B cell (primary cell): Measurements from ENCODE around the gene CHIC2. TPM values are rescaled to one million over a fixed set of nuclear protein-coding genes. Genes with fewer than 3 reads are reported as not detected.

Source experiments
- ATAC-seq: fragments of 200-7000 bp; cut with Tn5 transposase; one replicate; pipeline ENCODE4 v1.10.0; 2021; ENCODE audit warnings: low read depth, mild to moderate bottlenecking, moderate number of reproducible peaks, moderate library complexity
- CTCF ChIA-PET: fragments of 350-600 bp; sonication (Branson Sonifier 250); formaldehyde crosslinking; loops from one replicate; lab custom pipeline; 2021; ENCODE audit warnings: antibody characterized with exemption, inconsistent platforms; lab: Charles Lee
- POLR2A ChIA-PET: fragments of 350-600 bp; sonication (Branson Sonifier 250); formaldehyde crosslinking; loops from one replicate; lab custom pipeline; 2021; ENCODE audit warnings: antibody characterized with exemption; lab: Charles Lee
- DNase-seq: peaks from one replicate; pipeline ENCODE4 v3.0.0; 2013
- H2AFZ ChIP-seq: 2 replicates; pipeline ENCODE4 v1.6.1; 2012; ENCODE audit warnings: mild to moderate bottlenecking, low read depth, low read length; ENCODE audit not compliant: insufficient read depth, poor library complexity, severe bottlenecking
- H3K27ac ChIP-seq, 2 donors: 1 replicate in 1 of 2; 2 replicates in 1 of 2; pipeline ENCODE4 v1.5.1; 2012 to 2013; ENCODE audit warnings: low read length in 2 of 2, mild to moderate bottlenecking in 2 of 2, moderate library complexity in 1 of 2
- H3K27me3 ChIP-seq, 4 experiments: fragments of 200-600 bp in 1 of 4; sonication (generic) in 1 of 4; replicated peaks in 1 of 4; 1 replicate in 2 of 4; 2 replicates in 2 of 4; pipeline versions ENCODE4 v1.6.1 to v1.7.0; 2013 to 2016; ENCODE audit warnings: low read length in 3 of 4, mild to moderate bottlenecking in 2 of 4, mixed read lengths in 1 of 4, moderate library complexity in 1 of 4; ENCODE audit not compliant: insufficient read depth in 4 of 4, control insufficient read depth in 3 of 4; ENCODE audit errors: control extremely low read depth in 1 of 4
- H3K36me3 ChIP-seq, 2 experiments: replicated peaks in 1 of 2; 1 replicate in 1 of 2; 2 replicates in 1 of 2; pipeline versions ENCODE4 v1.6.1 to v1.7.1; 2013; ENCODE audit warnings: low read length in 1 of 2; ENCODE audit not compliant: insufficient read depth in 2 of 2, control insufficient read depth in 1 of 2; ENCODE audit errors: control extremely low read depth in 1 of 2, extremely low read depth in 1 of 2
- H3K4me1 ChIP-seq, 2 donors: fragments of 200-600 bp in 1 of 2; sonication (generic) in 1 of 2; 1 replicate in 1 of 2; 2 replicates in 1 of 2; pipeline versions ENCODE4 v1.5.1 to v1.6.1; 2013 to 2017; ENCODE audit warnings: low read length in 2 of 2; ENCODE audit not compliant: control insufficient read depth in 2 of 2, insufficient read depth in 2 of 2
- H3K4me2 ChIP-seq: replicated peaks from 2 replicates; pipeline ENCODE3; 2012; ENCODE audit warnings: mild to moderate bottlenecking, low read depth, low read length; ENCODE audit not compliant: poor library complexity, severe bottlenecking
- H3K4me3 ChIP-seq, 5 experiments: fragments of 200-600 bp in 1 of 5; sonication (generic) in 1 of 5; 1 replicate in 3 of 5; 2 replicates in 2 of 5; pipeline versions ENCODE4 v1.5.1 to v1.7.0; 2011 to 2016; ENCODE audit warnings: low read length in 4 of 5, mild to moderate bottlenecking in 4 of 5, low read depth in 2 of 5, control low read depth in 1 of 5, moderate library complexity in 1 of 5; ENCODE audit not compliant: insufficient read depth in 1 of 5; ENCODE audit errors: control extremely low read depth in 1 of 5, extremely low read depth in 1 of 5
- H3K79me2 ChIP-seq: fragments of 200-600 bp; sonication (generic); one replicate; pipeline ENCODE4 v1.6.0; 2016; ENCODE audit warnings: low read length; ENCODE audit not compliant: control insufficient read depth, insufficient read depth
- H3K9ac ChIP-seq: fragments of 200-600 bp; sonication (generic); 2 replicates; pipeline ENCODE4 v1.6.1; 2017; ENCODE audit warnings: mild to moderate bottlenecking, low read length, moderate library complexity
- H3K9me3 ChIP-seq, 3 donors: one replicate each; pipeline versions ENCODE4 v1.6.1 to v1.7.1; 2013; ENCODE audit warnings: low read length in 2 of 3; ENCODE audit not compliant: control insufficient read depth in 2 of 3, insufficient read depth in 1 of 3; ENCODE audit errors: control extremely low read depth in 1 of 3
- H4K20me1 ChIP-seq: 2 replicates; pipeline ENCODE4 v1.6.0; 2012; ENCODE audit warnings: mild to moderate bottlenecking, low read length; ENCODE audit not compliant: insufficient read depth, control insufficient read depth, poor library complexity, severe bottlenecking
- H3K27ac Mint-ChIP-seq: one replicate; pipeline ENCODE4 v1.8.0; 2021; ENCODE audit warnings: mixed read lengths
- H3K27me3 Mint-ChIP-seq: one replicate; pipeline ENCODE4 v1.8.0; 2021; ENCODE audit warnings: mixed read lengths
- H3K4me1 Mint-ChIP-seq: one replicate; pipeline ENCODE4 v1.8.0; 2021; ENCODE audit warnings: mixed read lengths
- H3K4me3 Mint-ChIP-seq: one replicate; pipeline ENCODE4 v1.8.0; 2021; ENCODE audit warnings: mixed read lengths
- H3K9me3 Mint-ChIP-seq: one replicate; pipeline ENCODE4 v1.8.0; 2022; ENCODE audit warnings: mixed read lengths; ENCODE audit not compliant: insufficient read depth
- CTCF ChIP-seq: fragments of 200-600 bp; IDR thresholded peaks from one replicate; pipeline ENCODE4 v1.8.0; 2022; ENCODE audit warnings: antibody characterized with exemption, mild to moderate bottlenecking
- EZH2 ChIP-seq: IDR thresholded peaks from 2 replicates; pipeline ENCODE4 v1.6.1; 2012; ENCODE audit warnings: borderline replicate concordance, low read depth, mild to moderate bottlenecking, moderate library complexity, low read length; ENCODE audit not compliant: insufficient read depth, poor library complexity, severe bottlenecking
- WGBS: methylation state at CpG from one replicate; pipeline ENCODE4 v1.1.5; 2013; ENCODE audit warnings: missing lambda C conversion rate; ENCODE audit not compliant: insufficient coverage; 5-methylcytosine and 5-hydroxymethylcytosine counted together
- intact Hi-C: fragments of 100-400 bp; cut with micrococcal nuclease; formaldehyde crosslinking; loops from one replicate; pipeline ENCODE4 v1.10.0; 2022
- polyA plus RNA-seq: library from polyadenylated mRNA; depleted of rRNA; stranded (reverse); fragments of >200 nt; gene quantifications from 2 replicates; pipeline ENCODE4 v1.2.3, GENCODE V29; 2012
- total RNA-seq, 2 donors: library from RNA; stranded (reverse); fragments of 120-200 nt in 1 of 2; gene quantifications; 1 replicate in 1 of 2; 2 replicates in 1 of 2; pipeline versions ENCODE4 v1.2.3 to v1.2.4, GENCODE V29; 2013 to 2022

CHIC2 gene
- total and polyA plus RNA-seq, 2 donors (not counting 1 experiment from before 2014, with no cell fraction given) = 20.2 to 37.7 TPM

GRCh38 chr4:53992785-53993184, 71.6 kb downstream of the CHIC2 start:
- no peaks in the 10 kb centered on the region for H3K9me3 Mint-ChIP-seq
- no peak overlapping the region for H3K4me3 Mint-ChIP-seq
- no peak for ATAC-seq
- TF ChIP-seq EZH2 = no peak
- no peak for DNase-seq
- H3K27me3 Mint-ChIP-seq = no peaks in the 10 kb centered on the region
- H2AFZ ChIP-seq = no peak overlapping the region
- H3K27ac Mint-ChIP-seq = no peak overlapping the region
- intact Hi-C loops = no loop called here
- H3K9me3 ChIP-seq = no peaks in the 10 kb centered on the region
- H3K4me2 ChIP-seq = no peak overlapping the region
- no peaks in the 10 kb centered on the region for H3K79me2 ChIP-seq
- H3K4me3 ChIP-seq = no peak overlapping the region
- H3K4me1 Mint-ChIP-seq = peaks cover 18% of the 10 kb centered on the region
- no peaks in the 10 kb centered on the region for H4K20me1 ChIP-seq
- POLR2A ChIA-PET = no interaction called here
- H3K36me3 ChIP-seq = no peaks in the 10 kb centered on the region
- CTCF ChIA-PET = interaction anchor here (0.6 kb wide), 1 partner anchor 19 kb away, joined by 3 read pairs; no protein-coding TSS in a partner anchor
- no peak overlapping the region for H3K9ac ChIP-seq
- no peaks in the 10 kb centered on the region for H3K27me3 ChIP-seq
- 96% methylated on average over 3 of the region's 3 CpGs for WGBS
- H3K4me1 ChIP-seq = no peaks in the 10 kb centered on the region
- H3K27ac ChIP-seq = no peak overlapping the region

GRCh38 chr4:53991821-53992220, 72.6 kb downstream of the CHIC2 start:
- CTCF ChIA-PET = no interaction called here
- no peaks in the 10 kb centered on the region for H3K4me1 ChIP-seq
- Mint-ChIP-seq H3K4me3 (no peak overlapping the region), H3K9me3 (no peaks in the 10 kb centered on the region), H3K4me1 (peaks cover 16% of the 10 kb centered on the region), H3K27me3 (no peaks in the 10 kb centered on the region), H3K27ac (no peak overlapping the region)
- H4K20me1 ChIP-seq = no peaks in the 10 kb centered on the region
- no peak overlapping the region for H3K4me2 ChIP-seq
- WGBS = 100% methylated on average over 3 of the region's 5 CpGs
- no peaks in the 10 kb centered on the region for H3K9me3 ChIP-seq
- TF ChIP-seq CTCF (no peak), EZH2 (no peak)
- H3K27ac ChIP-seq = no peak overlapping the region
- DNase-seq (no peak), ATAC-seq (no peak)
- H3K4me3 ChIP-seq = no peak overlapping the region
- no peak overlapping the region for H2AFZ ChIP-seq
- intact Hi-C loops = no loop called here
- H3K27me3 ChIP-seq = no peaks in the 10 kb centered on the region
- no peak overlapping the region for H3K9ac ChIP-seq
- POLR2A ChIA-PET = no interaction called here
- H3K36me3 ChIP-seq = no peaks in the 10 kb centered on the region
- H3K79me2 ChIP-seq = no peaks in the 10 kb centered on the region
